Sigmoid colon (tissue), 3 donors: ENCODE measurements around the gene PUS10.

Source experiments
- CTCF ChIP-seq, 4 experiments: fragments of 450-650 bp in 3 of 4; fragments of 200-600 bp in 1 of 4; IDR thresholded peaks; one replicate each; pipeline ENCODE4 v1.5.1; 2016 to 2019; ENCODE audit warnings: antibody characterized with exemption in 4 of 4, mild to moderate bottlenecking in 3 of 4, moderate library complexity in 2 of 4
- POLR2A ChIP-seq, 2 donors: fragments of 450-650 bp; IDR thresholded peaks; one replicate each; pipeline ENCODE4 v1.6.1; 2016; ENCODE audit warnings: antibody characterized with exemption in 2 of 2, mild to moderate bottlenecking in 2 of 2, moderate library complexity in 2 of 2

DNA sequence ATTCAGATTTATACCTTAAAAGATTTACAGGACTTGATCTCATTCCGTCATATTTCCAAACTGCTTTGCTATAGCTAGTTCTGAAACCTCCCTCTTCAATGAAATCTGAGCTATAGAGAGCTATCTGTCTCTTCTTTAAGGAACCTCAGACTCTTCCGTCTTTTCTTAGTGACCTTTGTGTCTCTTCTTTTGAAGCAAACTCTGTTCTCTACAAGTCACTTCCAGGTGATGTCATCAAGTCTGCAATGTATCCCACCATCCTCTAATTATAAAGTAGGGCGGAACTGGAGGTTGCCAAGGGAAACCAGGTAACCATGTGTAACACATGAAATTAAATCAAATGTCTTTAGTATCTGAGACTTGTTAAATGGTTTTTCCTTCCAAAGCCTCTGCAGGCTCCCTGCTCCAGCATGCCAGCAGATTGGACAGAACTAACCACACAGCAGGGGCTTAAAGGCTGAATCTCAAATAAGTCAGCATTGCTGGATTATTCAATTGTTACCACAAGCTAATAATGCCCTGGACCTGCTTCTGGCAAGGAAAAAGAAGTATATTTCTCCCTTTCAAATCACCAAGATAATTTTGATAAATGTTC is 41.7 kb downstream of the PUS10 start:
- TF ChIP-seq POLR2A (IDR thresholded peaks at IDR 0.05) (no peak), CTCF (IDR thresholded peaks at IDR 0.05) (no peak)
